ENCODE measurements around the gene MYO1H.

Gene MYO1H

DNA sequence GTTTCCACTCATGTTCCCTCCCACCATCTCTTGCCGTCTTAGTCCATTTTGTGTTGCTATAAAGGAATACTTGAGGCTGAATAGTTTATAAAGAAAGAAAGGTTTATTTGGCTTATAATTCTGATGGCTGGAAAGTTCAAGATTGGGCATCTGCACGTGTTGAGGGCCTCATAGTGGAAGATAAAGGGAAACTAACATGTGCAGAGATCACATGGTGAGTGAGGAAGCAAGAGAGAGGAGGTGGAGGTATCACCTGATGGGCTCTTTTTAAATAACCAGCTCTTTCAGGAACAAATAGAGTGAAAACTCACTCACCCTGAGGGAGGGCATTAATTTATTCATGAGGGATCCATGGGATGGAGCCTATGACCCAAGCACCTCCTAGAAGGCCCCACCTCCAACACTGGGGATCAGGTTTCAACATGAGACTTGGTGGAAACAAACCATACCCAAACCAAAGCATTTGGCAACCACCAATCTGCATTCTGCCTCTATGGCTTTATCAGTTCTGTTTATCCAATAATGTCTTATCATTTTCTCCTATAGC, 29.5 kb downstream of the MYO1H start:
- no peak overlapping the region for H3K27ac ChIP-seq (replicated peaks)
- TF ChIP-seq SPI1 (IDR thresholded peaks at IDR 0.05; ENCODE audit: borderline replicate concordance, low read depth) (no peak), GABPA (IDR thresholded peaks at IDR 0.05; ENCODE audit: low read depth) (no peak), POLR2AphosphoS5 (IDR thresholded peaks at IDR 0.05; ENCODE audit: low read depth) (no peak), REST (IDR thresholded peaks at IDR 0.05; ENCODE audit: insufficient replicate concordance, low read depth) (no peak)
- TF ChIP-seq, protein P1, sequence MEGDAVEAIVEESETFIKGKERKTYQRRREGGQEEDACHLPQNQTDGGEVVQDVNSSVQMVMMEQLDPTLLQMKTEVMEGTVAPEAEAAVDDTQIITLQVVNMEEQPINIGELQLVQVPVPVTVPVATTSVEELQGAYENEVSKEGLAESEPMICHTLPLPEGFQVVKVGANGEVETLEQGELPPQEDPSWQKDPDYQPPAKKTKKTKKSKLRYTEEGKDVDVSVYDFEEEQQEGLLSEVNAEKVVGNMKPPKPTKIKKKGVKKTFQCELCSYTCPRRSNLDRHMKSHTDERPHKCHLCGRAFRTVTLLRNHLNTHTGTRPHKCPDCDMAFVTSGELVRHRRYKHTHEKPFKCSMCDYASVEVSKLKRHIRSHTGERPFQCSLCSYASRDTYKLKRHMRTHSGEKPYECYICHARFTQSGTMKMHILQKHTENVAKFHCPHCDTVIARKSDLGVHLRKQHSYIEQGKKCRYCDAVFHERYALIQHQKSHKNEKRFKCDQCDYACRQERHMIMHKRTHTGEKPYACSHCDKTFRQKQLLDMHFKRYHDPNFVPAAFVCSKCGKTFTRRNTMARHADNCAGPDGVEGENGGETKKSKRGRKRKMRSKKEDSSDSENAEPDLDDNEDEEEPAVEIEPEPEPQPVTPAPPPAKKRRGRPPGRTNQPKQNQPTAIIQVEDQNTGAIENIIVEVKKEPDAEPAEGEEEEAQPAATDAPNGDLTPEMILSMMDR (IDR thresholded peaks at IDR 0.05; ENCODE audit: insufficient read depth, low read length), result no peak
- peaks cover 4% of the 10 kb centered on the region for H3K27me3 ChIP-seq (ENCODE audit: insufficient read depth, poor library complexity, severe bottlenecking)
- no peak overlapping the region for H3K4me3 ChIP-seq (replicated peaks; ENCODE audit: insufficient read depth, low read length)
- DNase-seq (ENCODE audit: low read depth in 1 of 2, low spot score in 1 of 2), result no peak

GRCh38 chr12:109378569-109378968, 30.9 kb downstream of the MYO1H start:
- Histone ChIP-seq H3K4me3 (replicated peaks; ENCODE audit: insufficient read depth, low read length) (no peak overlapping the region), H3K27ac (replicated peaks) (no peak overlapping the region), H3K27me3 (ENCODE audit: insufficient read depth, poor library complexity, severe bottlenecking) (peaks cover 4% of the 10 kb centered on the region)
- no peak for DNase-seq (ENCODE audit: low read depth in 1 of 2, low spot score in 1 of 2)
- TF ChIP-seq REST (IDR thresholded peaks at IDR 0.05; ENCODE audit: insufficient replicate concordance, low read depth) (no peak), SPI1 (IDR thresholded peaks at IDR 0.05; ENCODE audit: borderline replicate concordance, low read depth) (no peak)

DNA sequence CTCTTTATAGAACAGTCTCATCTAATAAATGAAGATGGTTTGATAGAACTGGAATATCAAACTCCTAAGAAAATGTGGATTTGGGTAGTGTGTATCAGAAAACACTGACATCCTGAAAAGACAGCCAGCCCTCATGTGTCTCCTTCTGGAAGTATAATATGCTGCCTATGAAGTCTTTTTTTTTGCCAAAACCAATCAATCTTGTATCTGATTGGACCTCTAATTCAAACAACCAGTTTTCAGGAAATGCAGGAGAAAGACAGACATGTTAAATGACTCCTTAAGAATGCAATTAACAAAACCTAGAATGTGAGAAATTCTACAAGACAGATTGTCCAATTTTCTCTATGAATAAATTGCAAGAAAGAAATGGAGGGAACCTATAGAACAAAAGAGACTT, 34.3 kb downstream of the MYO1H start:
- Histone ChIP-seq H3K27ac (replicated peaks) (no peak overlapping the region), H3K4me3 (replicated peaks; ENCODE audit: insufficient read depth, low read length) (no peak overlapping the region), H3K27me3 (ENCODE audit: insufficient read depth, poor library complexity, severe bottlenecking) (no peaks in the 10 kb centered on the region)
- no peak for DNase-seq (ENCODE audit: low read depth in 1 of 2, low spot score in 1 of 2)
- TF ChIP-seq POLR2AphosphoS5 (IDR thresholded peaks at IDR 0.05; ENCODE audit: low read depth), result no peak
- TF ChIP-seq, protein P1 (IDR thresholded peaks at IDR 0.05; ENCODE audit: insufficient read depth, low read length), result no peak
- TF ChIP-seq GABPA (IDR thresholded peaks at IDR 0.05; ENCODE audit: low read depth), result no peak
- no peak for TF ChIP-seq REST (IDR thresholded peaks at IDR 0.05; ENCODE audit: insufficient replicate concordance, low read depth)
- TF ChIP-seq SPI1 (IDR thresholded peaks at IDR 0.05; ENCODE audit: borderline replicate concordance, low read depth), result no peak
